ENCODE data around the gene DLG2.

Gene DLG2

DNA sequence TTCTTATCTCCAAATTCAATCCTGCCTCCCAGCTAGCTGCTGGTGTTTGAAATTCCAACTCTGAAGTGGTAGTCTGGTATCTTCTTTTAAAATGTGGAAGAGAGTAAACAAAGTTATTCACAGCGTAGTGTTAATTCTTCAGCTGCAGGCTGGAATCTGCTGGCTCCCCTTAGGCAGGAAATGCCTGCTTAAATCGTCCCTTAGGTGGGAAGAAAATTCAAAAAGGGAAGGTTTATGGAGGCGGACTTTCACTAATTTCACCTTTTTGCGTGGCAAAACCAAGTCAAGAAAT is 1901.9 kb downstream of the DLG2 start:
- H3K36me3 ChIP-seq (replicated peaks; ENCODE audit: low read depth, low read length), result no peaks in the 10 kb centered on the region
- H4K20me1 ChIP-seq (ENCODE audit: insufficient read depth, low read length), result no peaks in the 10 kb centered on the region
- peak overlapping the region; percentile 75 for H3K4me3 ChIP-seq (ENCODE audit: low read length)
- no peaks in the 10 kb centered on the region for H3K9me3 ChIP-seq (ENCODE audit: insufficient read depth, low read length)
- peaks cover 30% of the 10 kb centered on the region for H3K4me1 ChIP-seq (ENCODE audit: low read length)
- no peak overlapping the region for H3K9ac ChIP-seq (ENCODE audit: low read length)
- H3K27me3 ChIP-seq (ENCODE audit: low read depth, low read length), result peaks cover 10% of the 10 kb centered on the region
- H3K27ac ChIP-seq (ENCODE audit: low read length), result no peak overlapping the region
- peak overlapping the region; percentile 72 for H3K4me2 ChIP-seq (ENCODE audit: low read length)
- TF ChIP-seq, protein P1, sequence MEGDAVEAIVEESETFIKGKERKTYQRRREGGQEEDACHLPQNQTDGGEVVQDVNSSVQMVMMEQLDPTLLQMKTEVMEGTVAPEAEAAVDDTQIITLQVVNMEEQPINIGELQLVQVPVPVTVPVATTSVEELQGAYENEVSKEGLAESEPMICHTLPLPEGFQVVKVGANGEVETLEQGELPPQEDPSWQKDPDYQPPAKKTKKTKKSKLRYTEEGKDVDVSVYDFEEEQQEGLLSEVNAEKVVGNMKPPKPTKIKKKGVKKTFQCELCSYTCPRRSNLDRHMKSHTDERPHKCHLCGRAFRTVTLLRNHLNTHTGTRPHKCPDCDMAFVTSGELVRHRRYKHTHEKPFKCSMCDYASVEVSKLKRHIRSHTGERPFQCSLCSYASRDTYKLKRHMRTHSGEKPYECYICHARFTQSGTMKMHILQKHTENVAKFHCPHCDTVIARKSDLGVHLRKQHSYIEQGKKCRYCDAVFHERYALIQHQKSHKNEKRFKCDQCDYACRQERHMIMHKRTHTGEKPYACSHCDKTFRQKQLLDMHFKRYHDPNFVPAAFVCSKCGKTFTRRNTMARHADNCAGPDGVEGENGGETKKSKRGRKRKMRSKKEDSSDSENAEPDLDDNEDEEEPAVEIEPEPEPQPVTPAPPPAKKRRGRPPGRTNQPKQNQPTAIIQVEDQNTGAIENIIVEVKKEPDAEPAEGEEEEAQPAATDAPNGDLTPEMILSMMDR (IDR thresholded peaks at IDR 0.05; ENCODE audit: low read depth, low read length), result no peak
- no peak for TF ChIP-seq EZH2phosphoT487 (IDR thresholded peaks at IDR 0.05; ENCODE audit: low read depth)
- H3K79me2 ChIP-seq (ENCODE audit: low read length), result no peaks in the 10 kb centered on the region
- H2AFZ ChIP-seq (ENCODE audit: low read depth, low read length), result peak overlapping the region; percentile 72; the same call in 1 of the 2 replicates

DNA sequence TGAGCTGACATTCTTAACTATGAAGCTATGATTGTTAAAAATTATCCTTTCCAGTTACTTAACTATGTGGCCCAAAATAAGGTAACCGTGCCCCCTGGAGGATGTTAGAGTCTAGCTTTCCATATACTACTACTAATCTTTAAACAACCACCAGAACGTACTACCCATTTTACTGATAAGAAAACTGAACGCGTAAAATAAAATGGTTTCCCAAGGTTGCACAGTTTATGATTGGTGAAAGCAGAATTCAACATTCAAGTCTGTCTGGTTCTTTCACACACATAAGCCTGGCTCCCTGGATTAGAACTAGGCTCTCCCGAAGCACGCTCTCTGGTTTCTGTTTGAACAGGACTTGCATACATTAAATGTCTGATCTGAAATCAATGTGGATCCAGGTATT is 1903.1 kb downstream of the DLG2 start:
- Histone ChIP-seq H3K4me2 (ENCODE audit: low read length) (peak overlapping the region; percentile 72), H3K27ac (ENCODE audit: low read length) (no peak overlapping the region)

DNA sequence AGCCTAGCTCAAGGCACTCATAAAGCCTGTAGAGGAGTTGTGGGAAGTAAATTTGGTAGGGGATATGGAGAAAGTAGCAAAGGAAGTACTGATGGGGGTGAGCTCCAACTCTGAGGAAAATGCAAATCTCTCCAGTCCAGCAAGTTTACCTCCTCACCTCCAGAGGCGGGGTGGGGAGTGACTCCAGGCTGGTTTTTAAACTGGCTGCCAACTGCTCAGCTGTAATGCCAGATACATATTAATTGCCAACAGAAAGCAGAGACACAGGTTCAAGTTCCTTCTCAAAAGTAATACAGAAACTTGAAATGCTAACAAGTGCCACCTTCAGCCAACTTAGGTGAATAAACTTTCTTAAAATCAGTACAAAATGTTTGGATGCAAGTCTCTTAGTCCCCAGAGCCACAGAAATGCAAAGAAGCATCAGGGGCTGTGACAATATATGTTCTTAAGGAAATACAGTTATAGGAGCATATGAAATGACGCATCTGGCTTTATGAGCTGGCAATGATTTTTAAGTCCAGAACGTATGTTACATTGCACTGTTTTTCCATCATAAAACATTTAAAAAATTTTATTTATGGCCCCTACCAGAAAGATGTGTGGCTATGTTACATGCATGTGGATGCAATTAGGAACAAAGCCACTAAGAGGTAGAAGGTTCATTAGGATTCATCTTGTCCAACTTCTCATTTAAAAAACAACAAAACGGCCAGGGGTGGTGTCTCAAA is 1904.6 kb downstream of the DLG2 start:
- Histone ChIP-seq H3K4me1 (ENCODE audit: low read length) (peaks cover 30% of the 10 kb centered on the region), H3K4me2 (ENCODE audit: low read length) (no peak overlapping the region), H3K79me2 (ENCODE audit: low read length) (no peaks in the 10 kb centered on the region), H3K9ac (ENCODE audit: low read length) (no peak overlapping the region), H3K4me3 (ENCODE audit: low read length) (no peak overlapping the region), H3K27me3 (ENCODE audit: low read depth, low read length) (peaks cover 10% of the 10 kb centered on the region), H4K20me1 (ENCODE audit: insufficient read depth, low read length) (no peaks in the 10 kb centered on the region), H3K27ac (ENCODE audit: low read length) (no peak overlapping the region), H2AFZ (ENCODE audit: low read depth, low read length) (no peak overlapping the region), H3K9me3 (ENCODE audit: insufficient read depth, low read length) (no peaks in the 10 kb centered on the region), H3K36me3 (replicated peaks; ENCODE audit: low read depth, low read length) (no peaks in the 10 kb centered on the region)
- TF ChIP-seq, protein P1 (IDR thresholded peaks at IDR 0.05; ENCODE audit: low read depth, low read length), result peak; percentile 40
- TF ChIP-seq EZH2phosphoT487 (IDR thresholded peaks at IDR 0.05; ENCODE audit: low read depth), result no peak

More for the DNA sequence above, 1903.1 kb downstream of the DLG2 start:
- Histone ChIP-seq H4K20me1 (ENCODE audit: insufficient read depth, low read length) (no peaks in the 10 kb centered on the region), H3K27me3 (ENCODE audit: low read depth, low read length) (peaks cover 10% of the 10 kb centered on the region), H3K36me3 (replicated peaks; ENCODE audit: low read depth, low read length) (no peaks in the 10 kb centered on the region), H3K9ac (ENCODE audit: low read length) (peak overlapping the region; percentile 31), H3K79me2 (ENCODE audit: low read length) (no peaks in the 10 kb centered on the region), H3K4me3 (ENCODE audit: low read length) (peak overlapping the region; percentile 75), H3K4me1 (ENCODE audit: low read length) (peaks cover 30% of the 10 kb centered on the region), H3K9me3 (ENCODE audit: insufficient read depth, low read length) (no peaks in the 10 kb centered on the region), H2AFZ (ENCODE audit: low read depth, low read length) (peak overlapping the region; percentile 72)
- no peak for TF ChIP-seq EZH2phosphoT487 (IDR thresholded peaks at IDR 0.05; ENCODE audit: low read depth)
- TF ChIP-seq, protein P1 (IDR thresholded peaks at IDR 0.05; ENCODE audit: low read depth, low read length), result peak; percentile 89

DNA sequence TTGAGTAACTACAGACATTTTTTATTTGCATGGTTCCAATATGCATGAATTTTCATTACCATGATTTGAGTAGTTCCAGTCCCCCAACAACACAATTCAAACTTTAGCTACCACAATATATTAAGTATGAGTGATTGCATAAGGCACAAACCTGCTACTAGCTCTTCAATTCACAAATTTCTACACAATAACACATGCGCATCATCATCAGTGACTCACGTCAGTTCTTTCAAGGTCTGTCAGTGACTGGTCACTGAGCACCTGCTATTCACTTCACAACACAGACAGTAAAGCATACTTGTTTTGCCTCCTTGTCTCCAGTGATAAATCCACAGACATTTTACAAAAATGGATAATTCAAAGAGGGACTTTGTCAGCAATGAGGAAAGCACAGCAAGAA is 1905.9 kb downstream of the DLG2 start:
- Histone ChIP-seq H3K4me2 (ENCODE audit: low read length) (no peak overlapping the region), H2AFZ (ENCODE audit: low read depth, low read length) (no peak overlapping the region), H3K36me3 (replicated peaks; ENCODE audit: low read depth, low read length) (no peaks in the 10 kb centered on the region), H4K20me1 (ENCODE audit: insufficient read depth, low read length) (no peaks in the 10 kb centered on the region), H3K4me1 (ENCODE audit: low read length) (peaks cover 30% of the 10 kb centered on the region), H3K27ac (ENCODE audit: low read length) (no peak overlapping the region), H3K4me3 (ENCODE audit: low read length) (no peak overlapping the region), H3K27me3 (ENCODE audit: low read depth, low read length) (peaks cover 10% of the 10 kb centered on the region), H3K9me3 (ENCODE audit: insufficient read depth, low read length) (no peaks in the 10 kb centered on the region), H3K9ac (ENCODE audit: low read length) (no peak overlapping the region), H3K79me2 (ENCODE audit: low read length) (no peaks in the 10 kb centered on the region)
- TF ChIP-seq, protein P1 (IDR thresholded peaks at IDR 0.05; ENCODE audit: low read depth, low read length), result no peak
- TF ChIP-seq EZH2phosphoT487 (IDR thresholded peaks at IDR 0.05; ENCODE audit: low read depth), result no peak
